ENCODE measurements around the gene MYRIP.
"Not testable (repeated sequence)": the region's sequence is repeated elsewhere in the genome, so short reads cannot be mapped to it uniquely, and the experiment has no call there.

DNA sequence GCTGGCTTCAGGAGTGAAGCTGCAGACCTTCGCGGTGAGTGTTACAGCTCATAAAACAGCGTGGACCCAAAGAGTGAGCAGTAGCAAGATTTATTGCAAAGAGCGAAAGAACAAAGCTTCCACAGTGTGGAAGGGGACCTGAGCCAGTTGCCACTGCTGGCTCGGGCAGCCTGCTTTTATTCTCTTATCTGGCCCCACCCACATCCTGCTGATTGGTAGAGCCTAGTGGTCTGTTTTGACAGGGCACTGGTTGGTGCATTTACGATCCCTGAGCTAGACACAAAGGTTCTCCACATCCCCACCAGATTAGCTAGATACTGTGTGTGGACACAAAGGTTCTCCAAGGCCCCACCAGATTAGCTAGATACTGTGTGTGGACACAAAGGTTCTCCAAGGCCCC is 267.7 kb downstream of the MYRIP start:
- TF ChIP-seq TAF1, POLR2A, POLR2AphosphoS5, SPI1 (IDR thresholded peaks at IDR 0.05; ENCODE audit: low read depth, low read length): not testable (repeated sequence)

All from GM12891 (cell line).